ENCODE results near the gene AP3B2.
"Not testable (repeated sequence)": the region's sequence is repeated elsewhere in the genome, so short reads cannot be mapped to it uniquely, and the experiment has no call there.

The AP3B2 gene

DNA sequence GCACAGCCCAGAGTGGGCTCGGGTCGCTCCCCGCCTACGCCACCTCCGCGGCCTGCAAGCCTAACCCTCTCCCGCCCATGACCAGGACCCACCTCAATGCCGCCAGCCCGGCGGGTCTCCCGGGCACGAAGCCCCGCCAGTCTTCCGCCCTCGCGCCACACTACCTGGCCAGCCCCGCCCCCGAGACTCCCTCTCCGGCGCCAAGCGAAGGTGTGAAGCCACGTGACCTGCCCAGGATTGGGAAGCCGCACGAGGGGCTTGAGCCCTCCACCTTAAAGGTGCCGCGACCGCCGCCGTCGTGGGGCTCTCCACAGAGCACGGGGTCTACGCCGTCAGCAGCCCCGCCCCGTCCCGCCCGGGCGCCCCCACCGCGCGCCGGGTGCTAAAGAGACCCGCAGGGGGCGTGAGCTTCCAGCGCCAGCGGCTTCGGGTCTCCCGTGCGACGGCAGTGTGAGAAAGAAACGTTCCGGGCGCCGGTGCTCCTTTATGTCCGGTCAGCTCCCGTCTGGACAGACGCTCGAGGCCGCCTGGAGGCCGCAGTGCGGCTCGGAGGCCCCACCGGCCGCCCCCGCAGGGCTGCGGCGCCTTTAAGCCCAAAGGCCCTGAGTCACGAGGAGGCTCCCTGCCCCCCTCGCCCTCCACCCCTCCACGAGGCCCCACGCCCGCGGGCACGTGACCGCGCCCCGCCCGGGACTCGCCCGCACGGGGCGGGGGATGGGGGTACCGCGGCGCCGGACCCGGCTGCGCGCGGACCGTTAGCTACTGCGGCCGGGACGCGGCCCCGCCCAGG, 62.4 kb downstream of the AP3B2 start, which contains the start of gene CPEB1:
TSS of gene CPEB1 (minus strand) at position 319 of the 790 bp plus-strand sequence. CDS start 18,904 bp downstream, outside the sequence.
- DNase-seq (ENCODE audit: low read depth), result peak; percentile 43
- no peak within 1 kb of the TSS for H3K4me3 ChIP-seq (ENCODE audit: control insufficient read depth, low read depth, low read length)
- TF ChIP-seq, protein P1, sequence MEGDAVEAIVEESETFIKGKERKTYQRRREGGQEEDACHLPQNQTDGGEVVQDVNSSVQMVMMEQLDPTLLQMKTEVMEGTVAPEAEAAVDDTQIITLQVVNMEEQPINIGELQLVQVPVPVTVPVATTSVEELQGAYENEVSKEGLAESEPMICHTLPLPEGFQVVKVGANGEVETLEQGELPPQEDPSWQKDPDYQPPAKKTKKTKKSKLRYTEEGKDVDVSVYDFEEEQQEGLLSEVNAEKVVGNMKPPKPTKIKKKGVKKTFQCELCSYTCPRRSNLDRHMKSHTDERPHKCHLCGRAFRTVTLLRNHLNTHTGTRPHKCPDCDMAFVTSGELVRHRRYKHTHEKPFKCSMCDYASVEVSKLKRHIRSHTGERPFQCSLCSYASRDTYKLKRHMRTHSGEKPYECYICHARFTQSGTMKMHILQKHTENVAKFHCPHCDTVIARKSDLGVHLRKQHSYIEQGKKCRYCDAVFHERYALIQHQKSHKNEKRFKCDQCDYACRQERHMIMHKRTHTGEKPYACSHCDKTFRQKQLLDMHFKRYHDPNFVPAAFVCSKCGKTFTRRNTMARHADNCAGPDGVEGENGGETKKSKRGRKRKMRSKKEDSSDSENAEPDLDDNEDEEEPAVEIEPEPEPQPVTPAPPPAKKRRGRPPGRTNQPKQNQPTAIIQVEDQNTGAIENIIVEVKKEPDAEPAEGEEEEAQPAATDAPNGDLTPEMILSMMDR (conservative IDR thresholded peaks at IDR 0.05; ENCODE audit: control insufficient read depth, insufficient read depth, low read depth, low read length), result no peak

DNA sequence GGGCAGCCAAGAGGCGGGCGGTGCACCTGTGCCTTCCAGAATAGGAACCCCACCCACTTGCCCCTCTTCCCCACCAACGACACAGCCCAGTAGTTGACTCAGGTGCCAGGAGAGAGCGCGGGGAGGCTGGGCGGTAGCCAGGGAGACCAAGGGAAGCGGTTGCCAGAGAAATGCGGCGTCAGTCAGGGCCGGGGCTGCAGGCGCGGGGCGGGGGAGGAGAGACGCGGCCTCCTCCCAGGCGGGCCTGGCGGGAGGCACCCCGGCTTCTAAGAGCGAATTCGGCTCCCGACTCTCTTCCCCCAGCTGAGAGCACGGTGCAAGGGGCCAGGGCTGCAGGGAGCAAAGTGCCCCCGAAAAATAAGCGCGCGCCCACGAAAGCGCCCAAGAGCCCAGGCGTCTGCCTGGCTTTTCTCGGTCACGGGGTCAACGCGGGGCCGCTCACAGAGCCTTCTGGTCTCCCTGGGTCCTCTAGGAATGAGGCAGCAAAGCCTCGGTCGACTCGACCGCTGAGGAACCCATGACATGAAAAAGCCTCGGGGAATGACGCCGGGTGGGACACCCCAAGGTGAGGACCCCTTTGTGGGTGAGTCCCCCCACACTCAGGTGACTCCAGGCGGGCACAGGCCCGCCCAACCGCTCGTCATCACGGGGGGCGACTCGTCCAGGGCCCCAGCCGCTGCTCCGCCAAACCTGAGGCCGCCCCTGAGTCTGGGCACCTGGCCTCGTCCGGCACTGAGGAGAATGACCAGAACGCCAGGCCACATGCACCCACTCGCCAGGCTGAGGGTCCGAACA, 63.2 kb downstream of the AP3B2 start:
- DNase-seq (ENCODE audit: low read depth), result no peak
- TF ChIP-seq, protein P1 (conservative IDR thresholded peaks at IDR 0.05; ENCODE audit: control insufficient read depth, insufficient read depth, low read depth, low read length), result no peak
- H3K4me3 ChIP-seq (ENCODE audit: control insufficient read depth, low read depth, low read length), result no peak overlapping the region

DNA sequence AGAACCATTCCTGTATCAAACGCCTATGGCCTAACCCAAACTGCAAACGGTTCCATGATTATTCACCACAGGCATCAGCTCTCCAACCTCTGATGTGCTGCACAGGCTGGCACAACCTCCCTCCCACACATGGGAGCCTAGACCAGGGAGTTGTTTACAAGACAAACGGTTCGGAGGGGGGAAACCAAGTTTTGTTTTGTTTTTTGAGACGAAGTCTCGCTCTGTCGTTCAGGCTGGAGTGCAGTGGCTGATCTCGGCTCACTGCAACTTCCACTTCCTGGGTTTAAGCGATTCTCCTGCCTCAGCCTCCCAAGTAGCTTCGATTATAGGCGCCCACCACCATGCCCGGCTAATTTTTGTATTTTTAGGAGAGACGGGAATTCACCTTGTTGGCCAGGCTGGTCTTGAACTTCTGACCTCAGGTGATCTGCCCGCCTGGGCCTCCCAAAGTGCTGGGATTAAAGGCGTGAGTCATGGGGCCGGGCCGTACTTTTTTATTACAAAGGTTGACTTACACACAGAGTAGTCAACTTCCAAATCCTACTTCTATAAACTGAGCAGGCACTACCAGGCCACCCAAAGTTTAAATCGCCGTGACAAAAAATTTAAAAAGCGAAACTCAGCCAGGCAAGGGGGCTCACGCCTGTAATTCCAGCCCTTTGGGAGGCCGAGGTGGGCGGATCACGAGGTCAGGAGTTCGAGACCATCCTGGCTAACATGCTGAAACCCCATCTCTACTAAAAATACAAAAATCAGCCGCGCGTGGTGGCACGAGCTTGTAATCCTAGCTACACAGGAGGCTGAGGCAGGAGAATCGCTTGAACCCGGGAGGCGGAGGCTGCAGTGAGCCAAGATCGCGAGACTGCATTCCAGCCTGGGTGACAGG, 64.5 kb downstream of the AP3B2 start:
- H3K4me3 ChIP-seq (ENCODE audit: control insufficient read depth, low read depth, low read length); DNase-seq (ENCODE audit: low read depth): not testable (repeated sequence)

DNA sequence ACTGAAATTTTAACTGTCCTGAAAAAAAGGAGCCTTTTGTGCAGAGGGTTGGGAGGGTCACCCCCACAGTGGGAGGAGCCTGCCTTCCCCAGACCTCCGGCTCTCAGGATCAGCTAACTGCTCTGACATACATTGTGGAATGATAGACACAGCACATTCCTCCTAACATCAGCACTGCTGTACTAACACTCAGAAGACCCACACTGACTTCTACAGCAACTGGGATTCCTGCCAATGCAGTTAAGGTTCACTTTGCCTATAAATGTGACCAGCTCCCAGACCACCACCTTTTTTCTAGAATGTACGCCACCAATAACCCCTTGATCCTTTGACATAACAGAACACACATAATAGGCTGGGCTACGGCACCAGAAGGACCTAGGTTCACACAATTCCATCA, 65.7 kb downstream of the AP3B2 start:
- no peak for DNase-seq (ENCODE audit: low read depth)
- H3K4me3 ChIP-seq (ENCODE audit: control insufficient read depth, low read depth, low read length), result no peak overlapping the region
- TF ChIP-seq, protein P1 (conservative IDR thresholded peaks at IDR 0.05; ENCODE audit: control insufficient read depth, insufficient read depth, low read depth, low read length), result no peak

DNA sequence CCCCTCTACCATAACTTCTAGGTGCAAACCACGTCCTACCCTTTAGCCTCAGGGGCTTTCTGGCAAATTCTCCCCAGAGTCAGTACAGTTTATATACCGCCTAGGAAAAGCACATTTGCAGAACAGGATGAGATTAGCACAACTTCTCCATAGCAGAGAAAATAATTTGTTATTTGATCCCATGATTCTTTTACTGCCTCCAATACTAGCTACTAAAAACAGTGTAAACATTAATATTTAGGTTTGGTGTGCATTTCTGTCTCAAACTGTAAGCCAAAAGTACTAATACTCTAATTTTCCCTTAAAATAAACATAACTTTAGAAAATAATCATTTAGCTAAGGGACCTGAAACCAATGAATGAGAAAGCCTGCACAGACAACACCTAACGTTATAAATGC, 67.0 kb downstream of the AP3B2 start:
- H3K4me3 ChIP-seq (ENCODE audit: control insufficient read depth, low read depth, low read length), result no peak overlapping the region
- DNase-seq (ENCODE audit: low read depth), result no peak
- TF ChIP-seq, protein P1 (conservative IDR thresholded peaks at IDR 0.05; ENCODE audit: control insufficient read depth, insufficient read depth, low read depth, low read length), result no peak

DNA sequence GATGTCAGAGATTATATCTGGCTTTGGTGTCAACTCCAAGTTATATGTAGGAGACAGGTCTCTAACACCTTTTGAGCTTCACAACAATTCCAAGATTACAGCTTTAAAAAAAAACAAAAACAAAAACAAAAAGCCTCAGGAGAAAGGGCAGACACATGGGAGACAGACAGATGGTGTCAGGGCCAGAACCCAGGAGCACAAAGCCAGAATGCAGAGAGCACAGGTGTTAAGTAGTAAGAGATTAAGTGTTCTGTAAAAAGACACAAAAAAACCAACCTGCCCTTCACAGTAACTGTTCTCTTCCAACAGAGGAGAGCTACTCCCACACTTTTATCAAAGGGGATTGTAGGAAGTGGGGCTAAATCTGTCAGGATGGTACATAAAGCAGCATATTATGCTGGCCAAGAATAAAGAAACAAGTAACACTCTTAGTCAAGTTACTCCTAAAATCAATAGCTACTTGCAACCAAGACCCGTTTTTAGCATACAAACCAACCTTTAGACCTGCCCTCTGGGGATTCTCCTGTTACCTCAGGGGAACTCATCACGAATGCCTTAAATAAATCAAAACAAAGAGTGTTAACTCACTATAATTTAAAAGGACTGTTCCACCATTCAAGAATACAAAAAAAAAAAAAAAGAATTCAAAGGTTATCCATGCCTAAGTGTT, 68.4 kb downstream of the AP3B2 start:
- no peak overlapping the region for H3K4me3 ChIP-seq (ENCODE audit: control insufficient read depth, low read depth, low read length)
- TF ChIP-seq, protein P1 (conservative IDR thresholded peaks at IDR 0.05; ENCODE audit: control insufficient read depth, insufficient read depth, low read depth, low read length), result no peak
- no peak for DNase-seq (ENCODE audit: low read depth)
